Measurements from ENCODE around the gene MICAL3. TPM values are rescaled to one million over a fixed set of nuclear protein-coding genes. Genes with fewer than 3 reads are reported as not detected.
A peak's percentile ranks its signal among the peaks of the same experiment; 100 is the strongest.

The MICAL3 gene
- polyA plus RNA-seq, 2 of the 4 experiments (the other 2 are of a cell fraction) = 20.5 to 30.1 TPM

- no peak for FAIRE-seq
- ChIA-PET POLR2A (no interaction called here), CTCF (interaction anchor here (0.9 to 1.9 kb wide), 5 partner anchors 14 to 196 kb away, joined by 3 to 9 read pairs (median 4); no protein-coding TSS in a partner anchor)
- Histone ChIP-seq H3K4me2 (no peak overlapping the region), H3K27ac (no peak overlapping the region), H3K4me3 (no peak overlapping the region), H3K4me1 (0 out of 3 replicates have a peak, but pooled peaks cover 6% of the 10 kb centered on the region), H3K9me3 (no peaks in the 10 kb centered on the region)
- WGBS (ENCODE audit: missing lambda C conversion rate) = 86% methylated on average over 9 of the region's 14 CpGs
- ATAC-seq = peak; percentile 70 to 86; a peak in 4 of 6 replicates
- peak; percentile 44 for DNase-seq (ENCODE audit: low read depth in 1 of 2, low spot score in 1 of 2)
- TF ChIP-seq RARB (CRISPR knock-in tag; IDR thresholded peaks at IDR 0.05) (no peak), RAD21 (conservative IDR thresholded peaks at IDR 0.05 in 1 of 2, IDR thresholded peaks at IDR 0.05 in 1 of 2) (peak in 1 of 2 experiments; percentile 35; a peak in 2 of 5 replicates)
Measured at GRCh38 chr22:17896586-17896985, 127.8 kb downstream of the MICAL3 start.

GRCh38 chr22:17893900-17894535 lies 130.3 kb downstream of the MICAL3 start:
- Histone ChIP-seq H3K4me2 (peak overlapping the region; percentile 19; the same call in 1 of the 3 replicates), H3K4me1 (peaks cover 22% of the 10 kb centered on the region), H3K27ac (no peak overlapping the region), H3K9me3 (no peaks in the 10 kb centered on the region), H3K4me3 (no peak overlapping the region)
- no peak for ATAC-seq
- DNase-seq (ENCODE audit: low read depth in 1 of 2, low spot score in 1 of 2) = no peak
- 71% methylated on average over 7 of the region's 7 CpGs for WGBS (ENCODE audit: missing lambda C conversion rate)
- CTCF ChIA-PET = interaction anchor here (0.6 kb wide), 1 partner anchor 249 kb away, joined by 5 read pairs; no protein-coding TSS in a partner anchor
- TF ChIP-seq SMC3 (IDR thresholded peaks at IDR 0.05) (no peak), TP53 (CRISPR knock-in tag; IDR thresholded peaks at IDR 0.05) (no peak), REST (IDR thresholded peaks at IDR 0.05) (no peak), CHD4 (IDR thresholded peaks at IDR 0.05; ENCODE audit: borderline replicate concordance) (no peak), KDM5A (IDR thresholded peaks at IDR 0.05) (no peak), HES2 (IDR thresholded peaks at IDR 0.05) (no peak), USF2 (IDR thresholded peaks at IDR 0.05) (no peak), BHLHE40 (IDR thresholded peaks at IDR 0.05; ENCODE audit: low read depth, low read length) (no peak)
- no peak for FAIRE-seq
- POLR2A ChIA-PET = interaction anchor here (0.7 kb wide), 1 partner anchor 31 kb away, joined by 3 read pairs; no protein-coding TSS in a partner anchor

- H3K27ac ChIP-seq = no peak overlapping the region
- CTCF ChIA-PET = interaction anchor here (1.0 to 2.6 kb wide), 3 partner anchors 62 to 184 kb away, joined by 3 to 12 read pairs (median 7); partner anchors contain the start of gene MICAL3
- ATAC-seq (no peak), FAIRE-seq (no peak), DNase-seq (ENCODE audit: low read depth in 1 of 2, low spot score in 1 of 2) (no peak)
- POLR2A ChIA-PET = no interaction called here
- no peaks in the 10 kb centered on the region for H3K9me3 ChIP-seq
- no peak overlapping the region for H3K4me2 ChIP-seq
- H3K4me1 ChIP-seq = peaks cover 22% of the 10 kb centered on the region
- WGBS (ENCODE audit: missing lambda C conversion rate) = 79% methylated on average over 4 of the region's 4 CpGs
- no peak overlapping the region for H3K4me3 ChIP-seq
- TF ChIP-seq ZC3H11A (IDR thresholded peaks at IDR 0.05) (no peak), EHMT2 (IDR thresholded peaks at IDR 0.05; ENCODE audit: low read depth) (no peak), MAZ (IDR thresholded peaks at IDR 0.05; ENCODE audit: borderline replicate concordance, low read depth, low read length) (no peak), HMGXB4 (CRISPR knock-in tag; IDR thresholded peaks at IDR 0.05; ENCODE audit: borderline replicate concordance) (no peak), CHD2 (IDR thresholded peaks at IDR 0.05; ENCODE audit: low read length, partially characterized antibody) (no peak), ATOH8 (CRISPR knock-in tag; IDR thresholded peaks at IDR 0.05; ENCODE audit: low read depth) (no peak), ZNF302 (CRISPR knock-in tag; IDR thresholded peaks at IDR 0.05) (no peak), SMC3 (IDR thresholded peaks at IDR 0.05) (no peak), JUN (IDR thresholded peaks at IDR 0.05) (no peak), HOXB13 (CRISPR knock-in tag; IDR thresholded peaks at IDR 0.05; ENCODE audit: low read depth) (no peak)
Measured at GRCh38 chr22:17892376-17892775, 132.0 kb downstream of the MICAL3 start.
